HepG2 (cell line): ENCODE data around the gene TAP1. TPM values are rescaled to one million over a fixed set of nuclear protein-coding genes. Genes with fewer than 3 reads are reported as not detected.

ENCODE experiments used
- ATAC-seq: fragments of 200-7000 bp; cut with Tn5 transposase; 3 replicates; pipeline ENCODE4 v1.9.1; 2020; ENCODE audit warnings: mild to moderate bottlenecking, moderate library complexity
- BruUV-seq: library from RNA; stranded (reverse); fragments of 400-500 nt; replicated peaks from 2 replicates; lab custom pipeline; 2021; lab: Mats Ljungman, UMichigan
- CTCF ChIA-PET: fragments of 300-600 bp; formaldehyde crosslinking; extraction: SDS; loops from one replicate; lab custom pipeline; 2021; ENCODE audit warnings: low total read pairs, inconsistent platforms, low intra/inter-chr PET ratio; lab: Yijun Ruan, JAX
- POLR2A ChIA-PET: fragments of 350-600 bp; sonication (Branson Sonifier 250); formaldehyde crosslinking; loops from one replicate; lab custom pipeline; 2020; ENCODE audit warnings: antibody characterized with exemption, inconsistent platforms; lab: Yijun Ruan, JAX
- DNase-seq: peaks from one replicate; pipeline ENCODE4 v3.0.0-alpha.2; 2015; ENCODE audit warnings: low spot score
- FAIRE-seq: peaks from 3 replicates; lab custom pipeline; 2011; peaks lifted over from hg19 to GRCh38; lab: Jason Lieb, UNC
- H2AFZ ChIP-seq: one replicate; pipeline ENCODE4 v1.6.1; 2011; ENCODE audit warnings: low read length, inconsistent platforms
- H3K27ac ChIP-seq: fragments of 300-600 bp; 3 replicates; pipeline ENCODE4 v1.8.0; 2011; ENCODE audit warnings: mixed run types, mild to moderate bottlenecking, mixed read lengths, low read length, inconsistent platforms; ENCODE audit not compliant: insufficient read depth; ENCODE audit errors: extremely low read length
- H3K27me3 ChIP-seq, 2 experiments: fragments of 200-600 bp in 1 of 2; 2 replicates in 1 of 2; 3 replicates in 1 of 2; pipeline versions ENCODE4 v1.6.0 to v1.8.0; 2011; ENCODE audit warnings: low read length in 2 of 2, mild to moderate bottlenecking in 2 of 2, moderate library complexity in 2 of 2, inconsistent platforms in 1 of 2; ENCODE audit not compliant: insufficient read depth in 2 of 2, control insufficient read depth in 1 of 2
- H3K36me3 ChIP-seq, 2 experiments: fragments of 200-600 bp in 1 of 2; replicated peaks in 1 of 2; 2 replicates in 1 of 2; 3 replicates in 1 of 2; pipeline versions ENCODE4 v1.5.1 to v1.8.0; 2011; ENCODE audit warnings: low read length in 2 of 2, inconsistent platforms in 1 of 2; ENCODE audit not compliant: insufficient read depth in 2 of 2, control insufficient read depth in 1 of 2
- H3K4me1 ChIP-seq: 2 replicates; pipeline ENCODE4 v1.5.1; 2012; ENCODE audit warnings: low read length, inconsistent platforms; ENCODE audit not compliant: insufficient read depth
- H3K4me2 ChIP-seq: 2 replicates; pipeline ENCODE4 v1.6.0; 2011; ENCODE audit warnings: low read depth, low read length, inconsistent platforms
- H3K4me3 ChIP-seq, 3 experiments: fragments of 200-600 bp in 1 of 3; sonication (generic), shearing (Covaris generic) in 1 of 3; replicated peaks in 1 of 3; 2 replicates each; pipeline ENCODE4 v1.5.1; 2011 to 2016; ENCODE audit warnings: low read length in 3 of 3, inconsistent platforms in 2 of 3, low read depth in 2 of 3, mild to moderate bottlenecking in 2 of 3, control low read depth in 1 of 3, mixed read lengths in 1 of 3; ENCODE audit not compliant: insufficient read depth in 1 of 3
- H3K79me2 ChIP-seq: one replicate; pipeline ENCODE4 v1.6.1; 2011; ENCODE audit warnings: low read length, inconsistent platforms; ENCODE audit not compliant: insufficient read depth
- H3K9ac ChIP-seq: 2 replicates; pipeline ENCODE4 v1.6.0; 2011; ENCODE audit warnings: mild to moderate bottlenecking, low read depth, low read length, inconsistent platforms; ENCODE audit not compliant: insufficient read depth
- H3K9me3 ChIP-seq: 2 replicates; pipeline ENCODE4 v1.5.1; 2012; ENCODE audit warnings: mild to moderate bottlenecking, low read length
- H4K20me1 ChIP-seq: 2 replicates; pipeline ENCODE4 v1.6.0; 2011; ENCODE audit warnings: inconsistent platforms, mild to moderate bottlenecking, low read length, moderate library complexity; ENCODE audit not compliant: insufficient read depth
- BRF2 ChIP-seq: sonication (generic); formaldehyde crosslinking; IDR thresholded peaks from 2 replicates; pipeline ENCODE4 v1.8.1; 2022; ENCODE audit warnings: mild to moderate bottlenecking, missing genetic modification reagents
- DMAP1 ChIP-seq: IDR thresholded peaks from 2 replicates; pipeline ENCODE4 v1.6.1; 2016
- PPARG ChIP-seq: conservative IDR thresholded peaks from 2 replicates; pipeline ENCODE4 v1.6.1; 2016; ENCODE audit warnings: missing biosample characterization, missing genetic modification reagents
- ZNF224 ChIP-seq: sonication (generic); formaldehyde crosslinking; IDR thresholded peaks from 2 replicates; pipeline ENCODE4 v1.5.0; 2020; ENCODE audit warnings: mild to moderate bottlenecking, missing genetic modification reagents
- ZNF263 ChIP-seq: sonication (generic); formaldehyde crosslinking; IDR thresholded peaks from 2 replicates; pipeline ENCODE4 v1.4.0; 2020; ENCODE audit warnings: missing genetic modification reagents
- ZNF687 ChIP-seq: sonication (generic); formaldehyde crosslinking; IDR thresholded peaks from 2 replicates; pipeline ENCODE4 v1.5.1; 2020; ENCODE audit warnings: mild to moderate bottlenecking, missing genetic modification reagents, moderate library complexity
- ZNF709 ChIP-seq: sonication (generic); formaldehyde crosslinking; IDR thresholded peaks from 2 replicates; pipeline ENCODE4 v1.5.0; 2020; ENCODE audit warnings: mild to moderate bottlenecking, missing genetic modification reagents
- WGBS: methylation state at CpG from one replicate; pipeline ENCODE4 v1.1.6; 2017; ENCODE audit warnings: low lambda C conversion rate; 5-methylcytosine and 5-hydroxymethylcytosine counted together
- in situ Hi-C: cut with HindIII; loops from 2 replicates; pipeline ENCODE4 v1.10.0; 2017; ENCODE audit warnings: low pct_unique_long_range_greater_than_20kb; ENCODE audit not compliant: extremely low pct_ligation_motif_present
- intact Hi-C: fragments of 100-400 bp; cut with micrococcal nuclease; formaldehyde crosslinking; loops from one replicate; pipeline ENCODE4 v1.10.0; 2022; ENCODE audit not compliant: unreplicated experiment
- polyA plus RNA-seq, 8 experiments: library from polyadenylated mRNA; depleted of rRNA in 3 of 8; stranded (reverse) in 7 of 8; unstranded in 1 of 8; fragments of >200 nt; fragmentation: Illumina TruSeq in 4 of 8; extraction: Trizol in 4 of 8; gene quantifications; 2 replicates each; pipeline versions ENCODE4 v1.2.1 to v1.2.3, GENCODE V29; 2011 to 2016; ENCODE audit warnings: low read depth in 4 of 8, missing spikeins in 1 of 8, mixed read lengths in 1 of 8; ENCODE audit not compliant: insufficient read depth in 1 of 8
- total RNA-seq, 5 experiments: library from RNA; depleted of rRNA; stranded (reverse); fragments of >200 nt; fragmentation: Illumina TruSeq; extraction: Trizol; gene quantifications; 2 replicates each; pipeline ENCODE4 v1.2.3, GENCODE V29; 2016; ENCODE audit warnings: low read depth in 1 of 5

The TAP1 gene
- total and polyA plus RNA-seq, 2 of the 13 experiments (the other 11 are each of a cell fraction or from before 2014, with no cell fraction given), result 31.2 to 52.2 TPM

GRCh38 chr6:32829495-32829894, 24.0 kb downstream of the TAP1 start:
- Histone ChIP-seq H3K4me3 (no peak overlapping the region), H3K36me3 (peaks cover 11 to 26% of the 10 kb centered on the region in 2 experiments; a peak in 4 of 5 replicates), H3K79me2 (no peaks in the 10 kb centered on the region), H2AFZ (no peak overlapping the region), H3K4me2 (no peak overlapping the region), H3K9me3 (no peaks in the 10 kb centered on the region), H3K27me3 (no peaks in the 10 kb centered on the region), H3K4me1 (no peaks in the 10 kb centered on the region), H4K20me1 (no peaks in the 10 kb centered on the region), H3K9ac (no peak overlapping the region), H3K27ac (no peak overlapping the region)
- no peak for TF ChIP-seq ZNF224 (CRISPR knock-in tag)
- peak; percentile 88 for TF ChIP-seq ZNF263
- intact Hi-C loops, result no loop called here
- WGBS, result 78% methylated on average over 7 of the region's 7 CpGs
- in situ Hi-C loops, result no loop called here
- ChIA-PET CTCF (no interaction called here), POLR2A (interaction anchor here (1.2 kb wide), 1 partner anchor 9 kb away, joined by 3 read pairs; the partner anchor contains the start of gene TAP2)
- DNase-seq (no peak), ATAC-seq (no peak; the same call in 2 of the 3 replicates), FAIRE-seq (no peak)
- no TSS peak for BruUV-seq

DNA sequence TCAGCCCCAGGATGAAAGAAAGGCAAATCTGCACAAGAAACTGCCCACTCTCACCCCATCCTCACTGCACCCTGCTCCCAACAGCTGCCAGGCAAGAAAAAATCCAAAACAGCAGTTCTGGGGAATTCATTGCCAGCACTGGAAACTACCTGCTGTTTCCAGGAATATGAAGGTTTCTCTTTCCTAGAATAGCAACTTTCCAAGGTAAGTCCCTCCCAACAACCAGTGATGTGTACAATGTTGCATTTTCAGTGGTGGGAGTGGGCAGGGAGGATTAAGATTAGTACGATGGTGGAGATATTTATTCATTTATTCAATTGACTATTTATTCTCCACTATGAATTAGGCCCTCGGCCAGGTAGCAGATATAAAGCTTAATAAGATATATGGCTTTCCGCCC, 26.5 kb downstream of the TAP1 start:
- Histone ChIP-seq H3K36me3 (peaks cover 9 to 26% of the 10 kb centered on the region in 2 experiments; a peak in 4 of 5 replicates), H3K4me1 (no peaks in the 10 kb centered on the region), H4K20me1 (no peaks in the 10 kb centered on the region), H3K4me2 (no peak overlapping the region), H2AFZ (no peak overlapping the region), H3K79me2 (no peaks in the 10 kb centered on the region), H3K27ac (no peak overlapping the region), H3K9ac (no peak overlapping the region), H3K27me3 (no peaks in the 10 kb centered on the region), H3K9me3 (no peaks in the 10 kb centered on the region), H3K4me3 (no peak overlapping the region)
- ChIA-PET POLR2A (interaction anchor here (1.7 kb wide), 1 partner anchor 11 kb away, joined by 6 read pairs; the partner anchor contains the start of gene TAP2), CTCF (no interaction called here)
- ATAC-seq, result no peak
- intact Hi-C loops (no loop called here), in situ Hi-C loops (no loop called here)
- TF ChIP-seq ZNF687 (CRISPR knock-in tag) (no peak), BRF2 (CRISPR knock-in tag) (no peak), DMAP1 (CRISPR knock-in tag) (no peak), ZNF709 (CRISPR knock-in tag) (no peak), PPARG (no peak)
- FAIRE-seq, result no peak
- no TSS peak for BruUV-seq
- WGBS, result 88% methylated on average over 3 of the region's 3 CpGs
- no peak for DNase-seq
